Stimulated activated CD4-positive, alpha-beta T cell treated with anti-CD3 and anti-CD28 coated beads, Interleukin-12 subunit alpha, Interleukin-12 subunit beta, amount 100 ng/mL, for 48 hours (primary cell): Measurements from ENCODE around the gene SLC17A8.
"Not testable (repeated sequence)": the region's sequence is repeated elsewhere in the genome, so short reads cannot be mapped to it uniquely, and the experiment has no call there.

Experiments used
- DNase-seq, 3 donors: peaks; one replicate each; pipeline ENCODE4 v3.0.0-alpha.2; 2020; ENCODE audit warnings: low read depth in 2 of 3, low spot score in 1 of 3

Gene SLC17A8

DNA sequence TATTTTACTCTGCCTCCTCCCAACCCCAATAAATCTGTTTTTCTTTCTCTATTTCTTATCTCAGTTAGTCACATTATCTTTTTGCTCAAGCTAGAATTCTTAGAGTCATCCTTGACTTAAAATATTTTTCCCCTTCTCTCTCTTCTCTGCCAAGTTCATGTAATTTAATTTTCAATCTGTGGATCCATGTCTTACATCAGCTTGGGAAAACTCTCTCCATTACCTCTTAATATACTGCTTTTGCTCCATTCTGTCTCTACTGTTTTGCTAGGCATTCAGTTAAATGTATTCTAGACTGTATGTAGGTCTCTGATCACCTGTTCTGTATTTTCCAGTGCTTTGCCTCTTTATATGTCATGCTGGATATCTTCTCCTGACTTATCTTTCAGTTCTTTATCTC is 65.8 kb downstream of the SLC17A8 start:
- DNase-seq: no peak

DNA sequence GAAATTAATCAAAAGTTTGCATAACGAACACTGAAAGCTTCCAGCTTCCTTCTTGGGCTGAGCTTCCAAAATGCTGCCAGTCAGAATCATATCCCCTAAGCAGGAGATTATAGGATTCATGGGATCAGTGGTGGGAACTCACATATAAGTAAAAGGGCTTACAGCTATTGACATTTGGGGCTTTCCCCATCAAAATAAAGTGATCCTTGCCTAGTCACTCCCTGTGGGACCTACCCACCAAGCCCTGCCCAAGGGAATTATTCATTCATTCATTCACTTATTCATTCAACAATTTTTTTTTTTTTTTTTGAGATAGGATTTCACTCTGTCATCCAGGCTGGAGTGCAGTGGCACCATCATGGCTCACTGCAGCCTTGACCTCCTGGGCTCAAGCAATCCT is 69.3 kb downstream of the SLC17A8 start:
- DNase-seq: no peak

DNA sequence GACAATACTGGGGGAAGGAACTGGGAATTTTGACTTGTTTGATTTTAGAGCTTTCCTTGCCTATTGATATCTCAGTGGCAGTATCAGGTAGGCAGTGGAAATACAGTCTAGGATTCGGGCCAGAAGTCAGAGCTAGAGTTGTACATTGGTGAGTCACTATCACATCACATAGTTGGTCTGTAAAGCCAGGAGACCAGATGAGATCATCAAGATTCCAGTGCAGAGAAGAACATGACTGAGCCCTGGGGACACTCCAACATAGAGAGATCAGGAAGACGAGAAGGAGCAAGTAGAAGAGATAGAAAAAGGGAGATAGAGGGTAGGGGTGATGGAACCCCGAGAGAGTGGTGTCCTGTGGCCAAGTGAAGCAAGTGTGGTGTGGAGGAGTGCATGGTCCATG is 70.2 kb downstream of the SLC17A8 start:
- no peak for DNase-seq

DNA sequence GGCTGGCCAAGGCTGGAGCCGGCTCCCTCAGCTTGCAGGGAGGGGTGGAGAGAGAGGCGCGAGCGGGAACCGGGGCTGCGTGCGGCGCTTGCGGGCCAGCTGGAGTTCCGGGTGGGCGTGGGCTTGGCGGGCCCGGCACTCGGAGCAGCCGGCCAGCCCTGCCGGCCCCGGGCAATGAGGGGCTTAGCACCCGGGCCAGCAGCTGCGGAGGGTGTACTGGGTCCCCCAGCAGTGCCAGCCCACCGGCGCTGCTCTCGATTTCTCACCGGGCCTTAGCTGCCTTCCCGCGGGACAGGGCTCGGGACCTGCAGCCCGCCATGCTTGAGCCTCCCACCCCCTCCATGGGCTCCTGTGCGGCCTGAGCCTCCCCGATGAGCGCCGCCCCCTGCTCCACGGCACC is 73.4 kb downstream of the SLC17A8 start:
- not testable (repeated sequence) for DNase-seq

DNA sequence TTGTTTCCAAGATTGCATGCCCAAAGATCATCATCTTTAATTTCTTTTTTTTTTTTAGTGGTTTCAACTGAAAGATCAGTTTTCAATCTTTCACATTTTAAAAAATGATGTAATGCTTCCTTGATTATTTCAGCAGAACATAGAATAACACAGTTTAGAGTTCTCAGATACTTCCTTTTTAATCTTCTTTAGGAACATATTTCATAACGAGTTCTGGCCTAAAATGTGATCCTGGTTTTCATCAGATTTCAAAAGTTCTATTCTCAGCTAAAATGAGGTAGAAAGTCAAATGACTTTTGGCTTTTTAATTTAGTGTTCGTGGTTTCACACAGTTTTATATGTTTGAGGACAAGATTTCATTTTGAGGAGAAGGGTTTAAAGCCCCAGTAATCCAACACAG is 76.8 kb downstream of the SLC17A8 start:
- DNase-seq: no peak

DNA sequence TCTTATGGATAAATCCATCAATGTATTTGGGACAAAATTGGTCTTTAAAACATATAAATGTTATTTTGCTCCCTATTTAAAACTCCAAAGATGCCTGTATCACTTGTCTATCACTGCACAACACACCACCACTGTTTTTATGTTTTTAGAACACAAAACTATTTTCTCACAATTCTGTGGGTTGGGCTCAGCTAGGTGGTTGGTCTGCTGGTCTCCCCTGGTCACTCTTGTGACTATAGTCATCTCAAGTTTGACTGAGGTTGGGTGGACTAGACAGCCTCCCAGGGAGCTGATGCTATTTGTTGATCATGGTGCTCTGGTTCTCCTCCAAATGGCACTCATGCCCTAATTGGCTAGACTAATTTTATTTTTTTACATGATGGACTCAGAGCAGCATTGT is 77.3 kb downstream of the SLC17A8 start:
- no peak for DNase-seq

DNA sequence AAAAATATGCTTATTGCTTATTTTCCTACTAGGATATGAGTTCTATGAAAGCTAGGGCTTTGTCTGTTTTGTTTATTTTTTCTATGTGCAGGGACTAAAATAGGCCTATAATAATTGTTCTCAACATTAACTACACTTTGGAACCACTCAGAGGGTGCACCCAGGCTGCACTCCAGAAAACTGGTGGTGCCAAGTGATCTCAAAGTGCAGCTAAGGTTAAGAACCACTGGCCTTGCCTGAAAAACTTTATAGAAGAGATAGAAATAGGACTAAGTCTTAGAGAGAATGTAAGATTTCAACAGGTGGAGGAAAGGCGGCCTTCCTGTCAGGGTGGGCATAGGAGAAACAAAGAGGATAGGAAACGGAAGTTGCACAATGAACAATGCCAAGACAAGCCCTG is 79.1 kb downstream of the SLC17A8 start:
- no peak for DNase-seq

DNA sequence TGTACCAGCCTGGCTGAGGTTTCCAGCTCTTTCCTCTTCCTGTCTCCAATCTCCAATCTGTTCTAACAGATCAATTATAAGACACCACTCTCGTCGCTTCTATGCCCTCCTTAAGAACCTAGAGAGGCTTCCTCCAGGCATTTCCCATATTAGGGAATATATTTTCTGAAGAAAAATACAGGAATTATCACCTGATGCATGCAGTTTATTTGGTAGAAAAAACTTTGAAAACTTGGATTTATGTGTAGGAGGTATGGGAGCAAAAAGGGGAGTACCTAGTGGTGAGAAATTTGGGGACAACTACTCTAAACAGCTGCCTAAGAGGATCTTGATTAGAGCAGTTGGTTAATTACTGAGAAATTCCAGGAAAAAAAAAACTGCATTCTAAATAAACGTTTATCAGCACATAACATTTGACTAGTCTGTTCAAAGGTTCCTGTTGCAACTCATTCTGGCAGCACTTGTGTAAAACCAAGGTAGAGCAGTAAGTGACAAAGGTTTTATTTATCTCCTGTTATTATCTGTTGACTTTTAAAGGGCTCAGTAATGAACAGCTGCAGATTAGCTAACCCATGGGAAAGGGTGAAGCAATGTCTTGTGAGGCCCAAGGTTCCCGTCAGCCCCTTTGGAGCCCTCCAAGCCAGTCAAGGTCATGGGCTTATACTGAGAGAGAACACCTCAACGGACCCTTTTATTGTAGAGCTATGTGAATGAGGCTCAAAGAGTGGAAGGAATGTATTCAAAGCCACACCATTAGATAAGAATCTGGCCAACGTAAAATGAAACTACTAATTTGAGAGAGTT is 80.4 kb downstream of the SLC17A8 start:
- no peak for DNase-seq

DNA sequence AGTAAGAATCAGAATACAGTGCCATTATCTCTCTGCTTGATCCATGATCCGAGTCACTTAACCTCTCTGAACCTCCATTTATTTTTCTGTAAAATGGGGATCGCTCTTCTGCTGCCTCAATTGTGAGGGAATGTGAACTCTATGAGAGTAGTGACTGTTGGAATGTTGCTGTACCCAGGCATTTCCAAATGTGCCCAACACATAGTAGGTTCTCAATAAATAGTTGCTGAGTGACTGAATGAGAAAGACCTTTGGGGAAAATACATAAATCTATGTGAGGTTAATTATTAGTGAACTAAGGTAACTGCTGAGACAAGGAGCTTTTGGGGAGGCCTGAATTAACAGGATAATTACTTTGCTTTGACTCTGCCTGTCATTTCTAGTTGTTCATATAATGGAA is 82.9 kb downstream of the SLC17A8 start:
- DNase-seq: no peak

DNA sequence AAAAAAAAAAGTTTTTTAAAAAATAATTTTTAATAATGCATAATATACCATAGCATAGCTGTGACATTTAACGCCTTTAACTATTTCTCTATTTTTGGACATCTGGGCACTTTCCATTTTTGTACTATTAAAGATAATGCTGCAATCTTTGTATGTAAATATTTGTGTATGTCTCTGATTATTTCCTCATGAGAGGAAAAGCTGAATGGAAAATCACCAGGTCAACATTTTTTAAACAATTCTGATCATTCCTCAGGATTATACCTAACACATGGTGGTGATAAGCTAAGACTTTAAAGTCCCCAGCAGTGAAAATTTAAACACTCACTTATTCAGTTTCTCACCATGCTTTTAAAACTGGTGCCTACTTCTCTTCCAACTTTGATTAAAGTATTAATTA is 85.5 kb downstream of the SLC17A8 start:
- no peak for DNase-seq

DNA sequence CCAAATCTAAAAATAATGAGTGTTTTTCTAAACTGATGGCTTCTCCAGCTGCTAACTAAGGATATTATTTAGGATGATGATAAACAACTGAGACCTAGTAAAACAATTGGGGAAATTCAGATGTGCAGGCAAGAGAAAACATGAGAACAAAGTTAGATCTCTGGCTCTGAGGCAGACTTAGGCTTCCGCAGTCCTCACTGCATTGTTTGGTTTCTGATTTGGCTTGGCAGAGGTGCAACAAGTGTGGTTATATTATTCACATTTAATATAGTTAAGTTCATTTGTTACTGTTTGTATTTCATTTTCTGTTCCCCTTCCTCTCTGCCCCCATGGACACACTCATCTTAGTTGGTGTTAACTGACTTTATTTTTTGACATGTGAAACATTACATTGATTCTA is 86.6 kb downstream of the SLC17A8 start:
- no peak for DNase-seq

DNA sequence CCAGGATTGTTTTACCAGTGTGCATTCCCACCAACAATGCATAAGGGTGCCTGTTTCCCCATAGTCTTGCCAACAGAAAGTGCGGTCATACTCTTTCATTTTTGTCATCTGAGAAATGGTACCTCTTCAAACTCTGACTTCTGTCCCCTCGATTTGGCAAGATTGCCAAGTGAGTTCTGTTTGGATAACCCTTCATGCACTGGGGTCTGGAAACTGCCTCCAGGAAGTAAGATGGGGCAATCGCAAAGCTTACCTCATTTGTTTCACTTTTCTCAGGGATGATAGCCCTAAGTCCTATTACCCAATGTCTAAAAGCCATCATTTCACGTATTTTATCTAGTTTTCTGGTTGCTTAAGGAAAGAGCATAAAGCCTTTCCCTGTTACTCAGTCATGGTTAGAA is 88.2 kb downstream of the SLC17A8 start:
- no peak for DNase-seq

DNA sequence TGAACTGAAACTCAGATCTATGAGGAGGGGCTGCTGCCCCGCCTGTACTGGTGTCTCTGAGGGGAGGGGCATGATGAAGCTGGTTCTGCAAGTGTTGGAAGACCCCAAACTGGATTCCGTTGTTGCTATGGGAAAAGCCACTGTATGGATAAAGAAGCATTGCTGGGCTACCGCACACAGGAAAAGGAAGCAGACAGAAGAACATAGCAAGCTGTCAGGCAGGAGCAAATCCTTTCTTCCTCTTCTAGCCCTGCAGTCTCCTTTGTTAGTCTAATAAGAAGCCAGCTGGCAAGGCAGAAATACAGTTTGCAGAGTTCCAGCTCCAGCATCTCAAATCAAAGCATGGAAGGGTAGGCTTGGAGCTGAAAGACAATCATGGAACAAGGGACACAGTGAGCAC is 90.5 kb downstream of the SLC17A8 start:
- no peak for DNase-seq

DNA sequence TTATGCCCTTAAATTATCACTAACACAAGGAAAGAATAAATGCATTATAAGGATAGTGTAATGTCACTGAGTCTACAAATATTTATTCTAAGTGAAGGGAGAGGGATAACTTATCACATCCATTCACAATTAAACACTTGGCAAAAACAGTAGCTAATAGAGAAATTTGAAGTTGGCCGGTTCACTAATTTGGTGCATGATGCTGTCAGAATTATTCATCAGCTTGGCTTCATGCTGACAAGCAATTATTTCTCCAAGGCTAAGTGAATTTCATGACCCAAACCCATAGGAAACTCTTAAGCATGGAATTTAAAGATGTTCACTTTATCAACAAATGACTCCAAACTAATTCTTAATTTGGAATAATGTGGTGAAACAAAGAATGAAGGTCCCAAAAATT is 91.8 kb downstream of the SLC17A8 start:
- DNase-seq: no peak

DNA sequence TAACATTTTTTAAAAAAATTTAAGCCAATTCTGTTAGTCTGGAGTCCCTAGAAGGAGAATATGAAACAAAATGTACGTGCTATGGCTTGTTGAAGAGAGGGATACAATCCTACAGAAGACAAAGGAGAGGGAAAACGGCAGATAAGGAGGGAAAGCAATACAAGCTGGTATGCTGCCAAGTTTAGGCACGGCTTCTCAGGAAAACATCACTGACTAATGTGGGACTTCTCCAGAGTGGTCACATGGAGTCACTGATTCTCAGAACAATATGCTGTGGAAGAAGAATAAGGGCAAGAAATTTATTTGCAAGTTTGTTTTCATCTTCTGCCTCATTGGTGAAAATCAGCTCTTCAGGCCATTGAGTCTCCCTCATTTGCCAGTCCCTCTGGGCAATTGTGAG is 93.9 kb downstream of the SLC17A8 start:
- DNase-seq: no peak

DNA sequence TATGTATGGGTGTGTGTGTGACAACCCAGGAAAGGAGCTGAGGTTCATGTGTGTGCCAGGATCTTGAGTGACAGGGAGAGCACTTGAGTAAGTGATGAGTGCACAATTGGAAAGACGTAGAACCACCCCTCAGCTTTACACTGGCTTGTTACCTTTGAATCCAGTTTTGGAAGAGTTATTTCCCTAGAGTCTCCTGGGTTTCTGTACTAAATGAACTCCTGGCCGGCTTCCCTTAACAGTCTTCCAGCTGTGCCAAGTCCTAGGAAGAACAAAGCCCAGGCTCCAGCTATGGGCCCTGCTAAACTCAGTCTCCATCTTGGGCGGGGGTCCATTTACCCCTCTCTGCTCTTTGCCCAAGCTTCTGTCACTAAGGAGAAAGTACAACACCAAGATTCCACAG is 97.1 kb downstream of the SLC17A8 start:
- DNase-seq: no peak

DNA sequence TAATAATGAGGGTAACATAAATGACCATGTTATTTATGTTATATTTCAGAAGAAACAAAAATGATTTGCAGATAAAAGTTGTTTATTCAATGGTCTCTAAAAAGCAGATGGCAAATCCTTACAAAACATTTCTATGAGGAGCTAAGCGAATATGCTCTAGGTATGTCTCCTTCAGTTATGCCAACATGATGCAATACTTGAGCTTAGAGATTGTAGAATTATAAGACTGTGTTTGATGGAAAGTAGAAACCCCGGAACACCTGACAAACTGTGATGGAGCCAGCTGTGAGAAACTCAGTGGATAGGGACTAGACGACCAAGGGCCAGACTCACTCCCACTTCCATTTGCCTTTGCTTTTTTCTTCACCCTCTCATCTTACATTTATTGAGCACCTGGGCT is 99.0 kb downstream of the SLC17A8 start:
- no peak for DNase-seq

DNA sequence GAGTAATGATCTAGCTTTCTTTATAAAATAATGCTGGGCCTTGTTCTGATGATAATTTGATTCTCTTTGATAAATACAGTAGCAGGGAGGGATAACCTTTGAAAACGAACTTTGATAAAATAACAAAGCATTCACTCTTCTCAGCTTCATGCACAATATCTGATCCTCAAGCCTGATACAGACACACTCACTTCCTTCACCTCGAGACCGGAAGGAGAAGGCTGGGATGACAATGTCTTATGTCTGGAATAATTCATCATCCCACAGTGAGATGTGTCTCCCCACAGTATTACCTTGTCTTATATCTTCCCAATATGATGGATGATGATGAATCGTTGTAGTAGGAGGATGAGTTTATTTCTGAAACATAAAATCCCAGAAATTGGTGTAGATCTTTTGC is 101.3 kb downstream of the SLC17A8 start:
- DNase-seq: no peak

DNA sequence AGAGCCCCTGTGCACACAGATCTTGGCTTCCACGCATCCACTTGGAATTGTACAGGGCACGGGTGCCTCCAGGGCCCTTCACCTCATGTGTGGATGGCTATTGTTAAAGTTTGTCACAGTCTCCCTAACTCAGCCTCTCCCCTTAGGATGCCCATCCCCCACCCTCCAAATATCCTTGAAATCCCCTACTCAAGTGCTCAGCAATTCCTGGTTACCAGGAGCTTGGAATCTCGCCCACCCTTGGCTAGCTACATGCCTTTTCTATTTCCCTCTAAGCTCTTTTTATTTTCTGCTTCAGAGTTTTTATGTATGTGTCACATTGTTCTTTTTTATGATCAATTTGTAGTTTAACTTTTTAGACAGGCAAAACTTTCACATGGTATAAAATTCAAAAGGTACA is 103.8 kb downstream of the SLC17A8 start:
- DNase-seq: no peak

DNA sequence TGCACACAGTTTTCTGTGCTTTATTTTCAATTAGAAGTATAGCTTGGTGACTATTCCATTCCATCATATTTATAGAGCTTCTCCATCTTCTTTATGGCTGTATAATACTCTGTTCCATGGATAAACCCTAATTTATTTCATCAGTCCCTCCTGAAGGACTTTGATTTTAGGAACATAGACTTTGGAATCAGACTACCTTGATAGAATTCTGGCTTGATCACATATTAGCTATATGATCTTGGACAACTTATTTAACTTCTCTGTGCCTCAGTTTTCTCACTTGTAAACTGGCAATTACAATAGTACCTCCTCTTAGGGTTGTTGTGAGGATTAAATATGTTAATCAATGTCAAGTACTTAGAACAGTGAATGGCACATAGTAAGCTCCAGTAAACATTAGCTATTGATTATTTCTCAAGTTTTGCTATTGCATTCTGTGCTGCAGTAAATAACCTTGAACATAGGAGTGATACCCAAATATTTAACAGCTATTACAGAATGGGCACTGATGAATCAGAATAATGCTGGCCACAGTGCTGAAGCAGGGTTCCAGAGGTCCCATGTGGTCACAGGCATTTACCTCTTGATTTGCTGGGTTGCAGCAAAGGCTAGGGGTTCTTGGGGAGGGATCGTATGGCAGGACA is 104.6 kb downstream of the SLC17A8 start:
- DNase-seq: no peak

DNA sequence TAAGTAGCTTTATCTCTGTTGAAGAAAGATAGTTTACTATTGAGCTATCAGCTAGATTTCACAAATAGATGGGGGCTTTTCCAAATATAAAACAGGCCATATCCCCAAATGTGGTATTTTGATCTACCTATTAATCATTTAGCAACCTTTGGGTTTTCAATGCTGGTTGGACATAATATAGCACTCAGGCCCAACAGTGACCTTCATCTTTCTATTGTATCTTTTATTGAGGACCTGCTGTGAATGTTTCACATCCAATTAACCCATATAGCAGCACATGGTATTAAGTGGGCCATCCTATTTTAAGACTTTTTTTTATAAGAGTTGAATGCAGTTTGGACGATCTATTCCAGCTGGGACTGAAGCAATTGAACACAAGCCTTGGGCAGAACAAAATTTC is 106.8 kb downstream of the SLC17A8 start:
- DNase-seq: no peak

DNA sequence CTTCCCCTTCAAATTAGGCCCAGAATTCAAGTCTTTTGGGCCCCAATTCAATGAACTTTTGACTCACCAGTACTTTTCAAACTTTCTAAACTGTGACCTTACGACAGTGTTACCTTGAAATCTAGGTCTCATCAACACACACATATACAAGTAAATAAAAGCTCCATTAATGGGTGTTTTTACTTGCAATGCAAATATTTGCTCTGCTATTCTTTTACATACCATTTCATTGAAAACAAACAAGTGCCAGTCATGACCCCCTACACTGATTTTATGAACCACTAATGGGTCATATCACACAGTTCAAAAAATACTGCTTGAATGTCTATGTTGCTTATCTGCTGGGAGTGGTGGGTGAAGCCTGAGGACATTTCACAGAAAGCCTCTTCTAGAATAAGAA is 107.7 kb downstream of the SLC17A8 start:
- DNase-seq: no peak

DNA sequence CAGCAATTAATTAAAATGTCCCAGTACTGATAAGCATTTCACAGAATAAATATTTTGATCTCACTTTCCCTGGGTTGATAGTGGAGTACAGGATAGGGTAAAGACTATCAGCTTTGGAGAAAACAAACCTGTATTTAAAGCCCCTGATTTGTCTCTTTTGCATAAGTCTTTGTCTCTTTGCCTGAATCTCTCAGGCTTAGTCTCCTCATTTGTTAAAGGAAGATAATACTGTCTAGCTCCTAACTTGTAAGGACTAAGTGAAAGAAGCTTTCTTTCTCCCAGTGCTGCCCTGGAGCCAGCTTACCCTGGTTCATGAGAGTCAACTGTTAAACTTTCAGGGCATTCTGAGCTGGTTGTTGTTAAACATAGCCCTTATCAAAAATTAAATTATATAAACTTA is 111.3 kb downstream of the SLC17A8 start:
- no peak for DNase-seq
